HepG2 (cell line): ENCODE measurements around the gene SAPCD1. TPM values are rescaled to one million over a fixed set of nuclear protein-coding genes. Genes with fewer than 3 reads are reported as not detected.

Experiments
- AKNA ChIP-seq: sonication (generic); formaldehyde crosslinking; IDR thresholded peaks from 2 replicates; pipeline ENCODE4 v1.4.0; 2020; ENCODE audit warnings: missing genetic modification reagents, borderline replicate concordance
- CEBPB ChIP-seq: IDR thresholded peaks from 2 replicates; pipeline ENCODE4 v1.6.1; 2011; ENCODE audit warnings: low read depth, low read length, improper control_type of control experiment, borderline replicate concordance
- FOSL2 ChIP-seq: sonication (generic); formaldehyde crosslinking; IDR thresholded peaks from 2 replicates; pipeline ENCODE4 v1.4.0; 2020; ENCODE audit warnings: missing genetic modification reagents
- HDAC2 ChIP-seq: sonication (generic); formaldehyde crosslinking; IDR thresholded peaks from 2 replicates; pipeline ENCODE4 v1.4.0; 2020; ENCODE audit warnings: missing genetic modification reagents
- HOXA3 ChIP-seq: sonication (generic); formaldehyde crosslinking; IDR thresholded peaks from 2 replicates; pipeline ENCODE4 v1.5.0; 2020; ENCODE audit warnings: missing genetic modification reagents
- KLF13 ChIP-seq: sonication (generic); formaldehyde crosslinking; IDR thresholded peaks from 2 replicates; pipeline ENCODE4 v1.4.0; 2020; ENCODE audit warnings: mild to moderate bottlenecking, missing genetic modification reagents
- NFKB2 ChIP-seq: sonication (generic); formaldehyde crosslinking; IDR thresholded peaks from 2 replicates; pipeline ENCODE4 v1.4.0; 2020; ENCODE audit warnings: missing genetic modification reagents, borderline replicate concordance
- RFX3 ChIP-seq: IDR thresholded peaks from 2 replicates; pipeline ENCODE4 v1.6.1; 2016; ENCODE audit warnings: missing biosample characterization, missing genetic modification reagents
- RFX5 ChIP-seq: IDR thresholded peaks from 2 replicates; pipeline ENCODE4 v1.6.1; 2011; ENCODE audit warnings: low read depth, low read length, improper control_type of control experiment
- SIX1 ChIP-seq: sonication (generic); formaldehyde crosslinking; IDR thresholded peaks from 2 replicates; pipeline ENCODE4 v1.4.0; 2020; ENCODE audit warnings: missing genetic modification reagents, borderline replicate concordance
- SMYD3 ChIP-seq: sonication (generic); formaldehyde crosslinking; IDR thresholded peaks from 2 replicates; pipeline ENCODE4 v1.8.1; 2023; ENCODE audit warnings: mild to moderate bottlenecking, missing genetic modification reagents
- SRSF4 ChIP-seq: fragments of 200-400 bp; formaldehyde crosslinking; IDR thresholded peaks from one replicate; pipeline ENCODE4 v1.6.1; 2018; ENCODE audit warnings: mild to moderate bottlenecking, low read depth, low read length, moderate library complexity; ENCODE audit not compliant: poor library complexity, severe bottlenecking
- TOPORS ChIP-seq: sonication (generic); formaldehyde crosslinking; IDR thresholded peaks from 2 replicates; pipeline ENCODE4 v1.8.0; 2023; ENCODE audit warnings: mild to moderate bottlenecking, missing genetic modification reagents
- ZFP90 ChIP-seq: sonication (generic); formaldehyde crosslinking; IDR thresholded peaks from 2 replicates; pipeline ENCODE4 v1.8.0; 2022; ENCODE audit warnings: missing genetic modification reagents, mild to moderate bottlenecking, inconsistent platforms, borderline replicate concordance
- ZNF205 ChIP-seq: IDR thresholded peaks from 2 replicates; pipeline ENCODE4 v1.6.1; 2018; ENCODE audit warnings: missing biosample characterization, missing genetic modification reagents
- ZNF235 ChIP-seq: sonication (generic); formaldehyde crosslinking; IDR thresholded peaks from 2 replicates; pipeline ENCODE4 v1.8.1; 2023; ENCODE audit warnings: mild to moderate bottlenecking, missing genetic modification reagents, borderline replicate concordance
- ZNF292 ChIP-seq: sonication (generic); formaldehyde crosslinking; IDR thresholded peaks from 2 replicates; pipeline ENCODE4 v1.8.1; 2022; ENCODE audit warnings: mild to moderate bottlenecking, low read depth, missing genetic modification reagents, borderline replicate concordance
- ZNF30 ChIP-seq: sonication (generic); formaldehyde crosslinking; IDR thresholded peaks from 2 replicates; pipeline ENCODE4 v1.5.0; 2020; ENCODE audit warnings: mild to moderate bottlenecking, missing genetic modification reagents
- ZNF562 ChIP-seq: sonication (generic); formaldehyde crosslinking; IDR thresholded peaks from 2 replicates; pipeline ENCODE4 v1.8.0; 2022; ENCODE audit warnings: missing genetic modification reagents, borderline replicate concordance
- ZSCAN12 ChIP-seq: sonication (generic); formaldehyde crosslinking; IDR thresholded peaks from 2 replicates; pipeline ENCODE4 v1.9.0; 2021; ENCODE audit warnings: mild to moderate bottlenecking, missing genetic modification reagents
- polyA plus RNA-seq, 8 experiments: library from polyadenylated mRNA; depleted of rRNA in 3 of 8; stranded (reverse) in 7 of 8; unstranded in 1 of 8; fragments of >200 nt; fragmentation: Illumina TruSeq in 4 of 8; extraction: Trizol in 4 of 8; gene quantifications; 2 replicates each; pipeline versions ENCODE4 v1.2.1 to v1.2.3, GENCODE V29; 2011 to 2016; ENCODE audit warnings: low read depth in 4 of 8, missing spikeins in 1 of 8, mixed read lengths in 1 of 8; ENCODE audit not compliant: insufficient read depth in 1 of 8
- total RNA-seq, 5 experiments: library from RNA; depleted of rRNA; stranded (reverse); fragments of >200 nt; fragmentation: Illumina TruSeq; extraction: Trizol; gene quantifications; 2 replicates each; pipeline ENCODE4 v1.2.3, GENCODE V29; 2016; ENCODE audit warnings: low read depth in 1 of 5
- TF ChIP-seq, protein P1 (sequence below): IDR thresholded peaks from 2 replicates; pipeline ENCODE4 v1.6.1; 2016; ENCODE audit warnings: missing compliant biosample characterization, missing genetic modification reagents, borderline replicate concordance

Gene SAPCD1
- total and polyA plus RNA-seq, 2 of the 13 experiments (the other 11 are each of a cell fraction or from before 2014, with no cell fraction given) = 2.5 to 3.9 TPM

- TF ChIP-seq ZFP90 (peak; percentile 61), ZNF292 (CRISPR knock-in tag) (no peak), ZSCAN12 (CRISPR knock-in tag) (no peak), RFX5 (no peak), TOPORS (CRISPR knock-in tag) (no peak), HOXA3 (CRISPR knock-in tag) (peak; percentile 93), FOSL2 (CRISPR knock-in tag) (peak; percentile 43; the same call in 1 of the 2 replicates), AKNA (CRISPR knock-in tag) (no peak; the same call in 1 of the 2 replicates), SIX1 (CRISPR knock-in tag) (no peak), ZNF235 (no peak), ZNF562 (CRISPR knock-in tag) (no peak), KLF13 (CRISPR knock-in tag) (peak; percentile 28; the same call in 1 of the 2 replicates), CEBPB (no peak), ZNF205 (peak; percentile 17), SRSF4 (no peak), NFKB2 (CRISPR knock-in tag) (peak; percentile 78; the same call in 1 of the 2 replicates), SMYD3 (CRISPR knock-in tag) (no peak), RFX3 (CRISPR knock-in tag) (no peak), HDAC2 (CRISPR knock-in tag) (peak; percentile 14; the same call in 1 of the 2 replicates), ZNF30 (CRISPR knock-in tag) (no peak)
- TF ChIP-seq, protein P1, sequence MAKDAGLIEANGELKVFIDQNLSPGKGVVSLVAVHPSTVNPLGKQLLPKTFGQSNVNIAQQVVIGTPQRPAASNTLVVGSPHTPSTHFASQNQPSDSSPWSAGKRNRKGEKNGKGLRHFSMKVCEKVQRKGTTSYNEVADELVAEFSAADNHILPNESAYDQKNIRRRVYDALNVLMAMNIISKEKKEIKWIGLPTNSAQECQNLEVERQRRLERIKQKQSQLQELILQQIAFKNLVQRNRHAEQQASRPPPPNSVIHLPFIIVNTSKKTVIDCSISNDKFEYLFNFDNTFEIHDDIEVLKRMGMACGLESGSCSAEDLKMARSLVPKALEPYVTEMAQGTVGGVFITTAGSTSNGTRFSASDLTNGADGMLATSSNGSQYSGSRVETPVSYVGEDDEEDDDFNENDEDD (CRISPR knock-in tag) = peak; percentile 68; the same call in 1 of the 2 replicates
Observed at GRCh38 chr6:31795616-31796298, 33.3 kb downstream of the SAPCD1 start, which contains the start of gene VARS1 (continued).
